LHCN-M2 (cell line): ENCODE data around the gene CYBC1. TPM values are rescaled to one million over a fixed set of nuclear protein-coding genes. Genes with fewer than 3 reads are reported as not detected.
A peak's percentile ranks its signal among the peaks of the same experiment; 100 is the strongest.
"Not testable (repeated sequence)": the region's sequence is repeated elsewhere in the genome, so short reads cannot be mapped to it uniquely, and the experiment has no call there.

Source experiments
- DNase-seq: peaks from one replicate; pipeline ENCODE4 v3.0.0-alpha.2; 2012; ENCODE audit warnings: low read depth
- total RNA-seq: library from RNA; depleted of rRNA; stranded (reverse); fragments of >200 nt; gene quantifications from 2 replicates; pipeline ENCODE4 v1.2.3, GENCODE V29; 2014

Gene CYBC1
- total RNA-seq, 1 experiment from 2014 or later = 83.5 TPM

GRCh38 chr17:82479602-82480001 lies 29.1 kb upstream of the CYBC1 start:
- DNase-seq = no peak

DNA sequence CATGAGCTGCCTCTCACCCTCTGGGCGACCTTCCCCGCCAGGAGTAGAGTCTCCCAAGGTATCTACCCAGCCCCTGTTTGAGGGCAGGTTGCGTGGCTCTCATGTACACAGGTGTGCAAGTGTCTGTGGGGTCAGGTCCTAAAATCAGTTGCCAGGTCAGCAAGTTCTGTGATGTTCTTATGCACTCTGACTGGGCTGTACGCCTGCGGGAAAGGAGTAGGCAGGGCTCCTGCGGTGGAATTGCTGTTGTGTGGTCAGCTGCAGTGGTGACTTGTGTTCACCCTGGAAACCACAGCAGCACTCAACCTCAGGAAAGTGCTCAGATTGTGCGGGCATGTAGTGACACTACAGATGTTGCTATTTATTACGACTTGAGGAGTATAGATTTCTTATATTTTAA lies 27.4 kb upstream of the CYBC1 start:
- peak; percentile 29 for DNase-seq

DNA sequence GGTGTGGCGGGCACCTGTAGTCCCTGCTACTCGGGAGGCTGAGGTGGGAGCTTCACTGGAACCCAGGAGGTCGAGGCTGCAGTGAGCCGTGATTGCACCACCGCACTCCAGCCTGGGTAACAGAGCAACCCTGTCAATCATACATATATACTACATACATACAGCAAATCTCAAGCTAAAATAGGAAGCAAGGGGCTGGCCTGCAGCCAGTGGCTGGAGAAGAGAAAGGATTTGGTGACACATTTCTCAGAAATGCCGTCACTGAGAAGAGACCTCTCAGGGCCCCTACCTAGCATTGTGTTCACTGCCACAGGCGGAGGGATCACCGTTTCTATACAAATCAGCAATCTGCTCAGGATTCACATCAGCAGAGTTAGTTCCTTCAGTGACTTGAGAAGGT lies 24.9 kb upstream of the CYBC1 start:
- no peak for DNase-seq

- no peak for DNase-seq
Measured at GRCh38 chr17:82474223-82475010, 23.9 kb upstream of the CYBC1 start.

DNA sequence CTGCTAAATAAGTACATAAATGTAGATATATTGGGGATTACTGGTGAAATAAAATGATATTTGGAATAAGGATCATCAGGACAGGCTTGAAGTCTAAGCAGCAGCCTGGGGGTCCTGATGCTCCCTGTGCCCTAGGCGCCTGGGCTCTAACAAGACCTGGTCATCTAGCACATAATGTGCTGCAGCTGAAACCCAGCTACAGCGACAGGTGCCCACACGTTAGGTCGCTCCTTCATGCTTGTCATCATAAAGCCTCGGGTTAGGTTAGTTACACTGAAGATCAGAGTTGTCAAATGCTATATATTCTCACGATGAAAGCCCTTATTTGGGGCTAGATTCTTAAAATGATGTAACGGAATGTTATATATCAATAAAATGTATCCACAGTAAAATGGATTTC lies 19.5 kb upstream of the CYBC1 start:
- DNase-seq = no peak

DNA sequence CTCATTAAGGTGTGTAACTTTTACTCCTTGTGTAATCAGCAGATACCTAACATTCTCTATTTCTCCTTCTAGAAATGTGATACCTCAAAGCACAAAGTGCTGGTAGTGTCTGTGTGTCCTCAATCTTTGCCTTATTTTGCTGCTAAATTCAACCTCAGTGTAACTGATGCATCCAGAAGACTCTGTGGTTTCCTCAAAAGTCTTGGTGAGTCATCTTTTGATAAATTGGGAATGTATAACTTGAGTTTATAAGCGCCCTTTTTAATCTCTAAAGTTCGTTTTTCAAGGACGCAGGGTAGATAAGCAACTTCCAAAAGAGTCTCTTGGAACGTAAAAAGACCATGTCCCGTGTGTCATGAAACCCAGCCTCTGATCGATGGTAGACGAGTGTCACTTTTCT lies 18.1 kb upstream of the CYBC1 start:
- DNase-seq = no peak

GRCh38 chr17:82465023-82465603 lies 14.6 kb upstream of the CYBC1 start:
- no peak for DNase-seq

- DNase-seq = no peak
Measured at GRCh38 chr17:82464567-82464929, 14.0 kb upstream of the CYBC1 start.

- DNase-seq = no peak
Measured at GRCh38 chr17:82463925-82464566, 13.5 kb upstream of the CYBC1 start.

DNA sequence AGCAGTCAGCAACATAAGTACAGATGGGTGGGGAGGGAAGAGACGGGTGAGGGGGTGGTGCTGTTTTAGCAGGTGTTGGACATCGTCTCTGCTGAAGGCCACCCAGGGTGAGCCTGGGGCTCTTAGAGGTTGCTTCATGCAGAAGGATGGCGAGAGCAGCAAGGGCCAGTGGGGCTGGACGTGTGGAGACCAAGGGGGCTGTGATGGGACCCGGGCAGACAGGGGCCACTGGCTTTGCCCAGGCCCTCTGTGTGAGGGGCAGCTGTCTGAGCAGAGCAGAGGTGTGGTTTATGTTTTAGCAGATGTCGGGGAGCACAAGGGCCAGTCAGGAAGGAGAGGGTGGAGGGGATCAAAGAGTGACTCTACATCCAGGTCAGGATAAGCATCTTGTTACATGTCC lies 12.8 kb upstream of the CYBC1 start:
- DNase-seq = no peak

GRCh38 chr17:82461827-82462524 lies 11.4 kb upstream of the CYBC1 start:
- DNase-seq = no peak

DNA sequence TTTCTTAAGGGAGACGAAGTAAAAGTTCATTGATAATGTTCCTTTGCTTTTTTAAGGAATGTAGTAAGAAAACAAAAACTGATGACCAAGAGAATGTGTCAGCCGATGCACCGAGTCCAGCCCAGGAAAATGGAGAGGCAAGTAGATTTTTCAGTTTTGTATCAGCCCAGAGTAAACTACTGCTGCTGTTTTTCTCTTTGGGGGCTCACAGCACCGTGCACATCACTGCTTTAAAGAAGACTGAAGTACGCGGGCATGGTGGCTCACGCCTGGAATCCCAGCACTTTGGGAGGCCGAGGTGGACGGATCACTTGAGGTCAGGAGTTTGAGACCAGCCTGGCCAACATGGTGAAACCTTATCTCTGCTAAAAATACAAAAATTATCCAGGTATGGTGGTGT lies 9.4 kb upstream of the CYBC1 start:
- not testable (repeated sequence) for DNase-seq

- no peak for DNase-seq
Measured at GRCh38 chr17:82458885-82459424, 8.4 kb upstream of the CYBC1 start.

DNA sequence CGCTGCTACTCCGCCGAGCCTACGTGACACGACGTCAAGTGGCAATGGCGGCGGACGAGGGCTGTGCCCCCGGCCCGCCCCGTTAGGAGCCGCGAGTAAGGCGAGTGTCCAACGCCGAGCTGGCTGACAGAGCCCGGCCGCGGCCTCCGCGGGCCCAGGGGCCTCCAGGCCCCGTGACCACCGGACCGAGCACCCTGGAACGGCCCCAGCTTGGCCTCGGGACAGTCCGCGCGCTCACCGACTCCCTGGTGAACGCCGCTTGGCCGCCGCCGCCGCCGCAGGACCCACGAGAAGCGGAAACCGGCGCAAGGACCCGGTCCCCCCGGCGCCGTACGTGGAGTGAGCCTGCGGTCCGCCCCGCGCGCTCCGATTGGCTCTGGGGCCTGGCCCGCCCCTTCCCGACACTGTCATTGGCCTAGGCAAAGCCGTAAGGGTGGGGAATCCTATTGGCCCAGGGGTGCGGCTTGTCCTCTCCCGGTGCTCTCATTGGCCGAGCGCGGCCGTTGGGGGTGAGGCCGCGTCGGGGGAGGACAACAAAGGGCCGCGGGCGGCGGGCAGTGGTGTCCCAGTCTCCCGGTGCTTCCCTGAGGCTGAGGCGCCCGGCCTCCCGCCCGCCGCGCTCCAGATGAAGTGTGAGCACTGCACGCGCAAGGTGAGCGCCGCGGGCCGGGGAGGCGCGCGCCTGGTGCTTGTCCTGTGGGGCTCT lies 7.8 kb upstream of the CYBC1 start, which contains the start of gene NARF:
Gene NARF, plus strand, starts transcription at position 563 of the 706 bp plus-strand sequence. Its CDS starts 63 bp downstream, at position 626.
- DNase-seq = peak; percentile 98

DNA sequence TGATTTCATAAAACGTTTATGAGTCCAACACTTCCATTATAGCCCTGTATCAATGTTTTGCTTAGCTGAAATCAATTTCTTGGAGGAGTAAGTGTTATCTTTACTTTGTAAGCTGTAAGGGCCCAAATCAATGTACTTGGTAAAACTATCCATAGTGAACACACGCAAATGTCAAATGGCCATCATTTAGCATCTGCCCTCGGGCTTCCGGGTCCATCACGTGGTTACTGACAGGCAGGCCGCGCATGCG lies 7.3 kb upstream of the CYBC1 start:
- DNase-seq = no peak

GRCh38 chr17:82457073-82457928 lies 6.7 kb upstream of the CYBC1 start:
- DNase-seq = no peak

- DNase-seq = not testable (repeated sequence)
Measured at GRCh38 chr17:82453706-82454105, 3.2 kb upstream of the CYBC1 start.

- not testable (repeated sequence) for DNase-seq
Measured at GRCh38 chr17:82453151-82453550, 2.6 kb upstream of the CYBC1 start.

GRCh38 chr17:82452162-82452561 lies 1.6 kb upstream of the CYBC1 start:
- DNase-seq = no peak

DNA sequence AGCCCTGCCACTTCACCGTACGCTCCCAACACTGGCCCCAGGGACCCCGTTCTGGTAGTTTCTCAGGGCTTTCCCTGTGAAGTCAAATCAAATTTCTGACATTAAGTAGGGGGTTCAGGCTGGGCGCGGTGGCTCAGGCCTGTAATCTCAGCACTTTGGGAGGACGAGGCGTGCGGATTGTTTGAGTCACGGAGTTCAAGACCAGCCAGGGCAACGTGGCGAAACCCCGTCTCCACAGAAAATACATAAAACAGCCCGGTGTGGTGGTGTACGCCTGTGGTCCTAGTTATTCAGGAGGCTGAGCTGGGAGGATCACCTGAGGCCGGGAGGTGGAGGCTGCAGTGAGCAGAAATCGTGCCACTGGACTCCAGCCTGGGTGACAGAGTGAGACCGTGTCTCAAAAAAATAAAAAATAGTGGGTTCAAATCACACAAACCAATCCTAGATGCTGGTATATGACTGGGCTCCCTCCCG lies 632 bp downstream of the CYBC1 start:
- no peak for DNase-seq
